HS-27A (cell line): ENCODE data around the gene DESI2.

Experiments used
- DNase-seq: peaks from one replicate; pipeline ENCODE4 v3.0.0-alpha.2; 2012; ENCODE audit warnings: low read depth, missing footprints

The DESI2 gene

GRCh38 chr1:244652623-244653438 lies at the start of gene DESI2:
DESI2 (plus strand) TSS chr1:244653126; CDS start chr1:244653314, 188 bp downstream.
- peak; percentile 94 for DNase-seq

- no peak for DNase-seq
These were observed 49.4 kb upstream of the DESI2 start for GRCh38 chr1:244603498-244603897.

GRCh38 chr1:244605835-244606370 lies 47.0 kb upstream of the DESI2 start:
- DNase-seq = no peak

GRCh38 chr1:244614113-244614836 lies 38.7 kb upstream of the DESI2 start:
- DNase-seq = no peak

- no peak for DNase-seq
These were observed 38.0 kb upstream of the DESI2 start for GRCh38 chr1:244614879-244615278.

- DNase-seq = no peak
These were observed 37.6 kb upstream of the DESI2 start for GRCh38 chr1:244615301-244615700.

GRCh38 chr1:244626709-244627108 lies 26.2 kb upstream of the DESI2 start:
- DNase-seq = no peak

- no peak for DNase-seq
These were observed 24.1 kb upstream of the DESI2 start for GRCh38 chr1:244628789-244629188.

GRCh38 chr1:244633140-244633539 lies 19.8 kb upstream of the DESI2 start:
- DNase-seq = no peak

GRCh38 chr1:244634546-244634945 lies 18.4 kb upstream of the DESI2 start:
- DNase-seq = no peak

- DNase-seq = no peak
These were observed 16.3 kb upstream of the DESI2 start for GRCh38 chr1:244636488-244637259.

GRCh38 chr1:244639561-244639960 lies 13.4 kb upstream of the DESI2 start:
- DNase-seq = no peak

GRCh38 chr1:244640917-244641316 lies 12.0 kb upstream of the DESI2 start:
- no peak for DNase-seq

- DNase-seq = no peak
These were observed 10.4 kb upstream of the DESI2 start for GRCh38 chr1:244642526-244642925.

- no peak for DNase-seq
These were observed 9.9 kb upstream of the DESI2 start for GRCh38 chr1:244642988-244643387.

- no peak for DNase-seq
These were observed 7.5 kb upstream of the DESI2 start for GRCh38 chr1:244645414-244645813.

- DNase-seq = no peak
These were observed 7.0 kb upstream of the DESI2 start for GRCh38 chr1:244645890-244646289.

GRCh38 chr1:244647819-244648218 lies 5.1 kb upstream of the DESI2 start:
- DNase-seq = no peak

- DNase-seq = no peak
These were observed 837 bp upstream of the DESI2 start for GRCh38 chr1:244651956-244652622.

GRCh38 chr1:244653439-244654107 lies 647 bp downstream of the DESI2 start:
- DNase-seq = no peak
